SK-N-SH (cell line): ENCODE measurements around the gene PPDPF. TPM values are rescaled to one million over a fixed set of nuclear protein-coding genes. Genes with fewer than 3 reads are reported as not detected.

ENCODE experiments used
- CTCF ChIA-PET: fragments of 300-600, 350-600 bp; formaldehyde crosslinking; extraction: SDS; loops from one replicate; lab custom pipeline; 2021; lab: Yijun Ruan, JAX
- POLR2A ChIA-PET: fragments of 350-600 bp; sonication (Branson Sonifier 250); formaldehyde crosslinking; extraction: SDS; loops from one replicate; lab custom pipeline; 2020; ENCODE audit warnings: antibody characterized with exemption, inconsistent platforms; lab: Yijun Ruan, JAX
- DNase-seq: peaks from one replicate; pipeline ENCODE4 v3.0.0; 2012
- H2AFZ ChIP-seq: fragments of 200-600 bp; sonication (generic); 2 replicates; pipeline ENCODE4 v1.8.1; 2016; ENCODE audit warnings: antibody characterized with exemption, mild to moderate bottlenecking, low read depth
- H3F3A ChIP-seq: fragments of 200-600 bp; sonication (generic); replicated peaks from 2 replicates; pipeline ENCODE3; 2016; ENCODE audit warnings: antibody characterized with exemption, mild to moderate bottlenecking; ENCODE audit not compliant: insufficient read depth
- H3K27ac ChIP-seq, 2 experiments: fragments of 200-500 bp in 1 of 2; fragments of 200-600 bp in 1 of 2; sonication (Bioruptor generic) in 1 of 2; sonication (generic), shearing (Covaris generic) in 1 of 2; 2 replicates each; pipeline versions ENCODE4 v1.5.1 to v1.6.1; 2014 to 2016; ENCODE audit warnings: low read depth in 2 of 2, inconsistent platforms in 1 of 2, low read length in 1 of 2, mild to moderate bottlenecking in 1 of 2, mixed read lengths in 1 of 2
- H3K27me3 ChIP-seq: fragments of 200-600 bp; sonication (generic), shearing (Covaris generic); 2 replicates; pipeline ENCODE4 v1.6.1; 2016; ENCODE audit warnings: mixed run types; ENCODE audit not compliant: insufficient read depth
- H3K36me3 ChIP-seq, 2 experiments: fragments of 200-500 bp in 1 of 2; fragments of 200-600 bp in 1 of 2; sonication (Bioruptor generic) in 1 of 2; sonication (generic) in 1 of 2; replicated peaks in 1 of 2; 2 replicates each; pipeline versions ENCODE3 to v1.5.1; 2014 to 2016; ENCODE audit warnings: low read length in 1 of 2, mild to moderate bottlenecking in 1 of 2; ENCODE audit not compliant: insufficient read depth in 2 of 2, control insufficient read depth in 1 of 2
- H3K4me1 ChIP-seq, 2 experiments: fragments of 200-500 bp in 1 of 2; fragments of 200-600 bp in 1 of 2; sonication (Bioruptor generic) in 1 of 2; sonication (generic), shearing (Covaris generic) in 1 of 2; 2 replicates each; pipeline versions ENCODE4 v1.5.1 to v1.6.1; 2014 to 2016; ENCODE audit warnings: low read depth in 1 of 2, low read length in 1 of 2, mixed run types in 1 of 2; ENCODE audit not compliant: insufficient read depth in 2 of 2, control insufficient read depth in 1 of 2
- H3K4me2 ChIP-seq: fragments of 200-600 bp; sonication (generic), shearing (Covaris generic); 2 replicates; pipeline ENCODE4 v1.6.1; 2017; ENCODE audit warnings: mixed run types
- H3K4me3 ChIP-seq, 2 experiments: fragments of 200-500 bp in 1 of 2; fragments of 200-600 bp in 1 of 2; sonication (Bioruptor generic) in 1 of 2; sonication (generic), shearing (Covaris generic) in 1 of 2; 2 replicates each; pipeline versions ENCODE4 v1.5.1 to v1.8.1; 2014 to 2016; ENCODE audit warnings: low read depth in 2 of 2, inconsistent platforms in 1 of 2, low read length in 1 of 2, mild to moderate bottlenecking in 1 of 2, mixed read lengths in 1 of 2, moderate library complexity in 1 of 2
- H3K79me2 ChIP-seq: fragments of 200-600 bp; sonication (generic); 2 replicates; pipeline ENCODE4 v1.8.1; 2017; ENCODE audit warnings: mild to moderate bottlenecking; ENCODE audit not compliant: insufficient read depth
- H3K9ac ChIP-seq: fragments of 200-600 bp; sonication (generic); 2 replicates; pipeline ENCODE4 v1.6.1; 2017; ENCODE audit warnings: mixed run types
- H3K9me2 ChIP-seq: fragments of 200-600 bp; sonication (generic); 2 replicates; pipeline ENCODE4 v1.6.1; 2017; ENCODE audit warnings: mixed run types
- H3K9me3 ChIP-seq: fragments of 200-600 bp; sonication (generic); 2 replicates; pipeline ENCODE4 v1.6.1; 2017; ENCODE audit warnings: mixed run types, mild to moderate bottlenecking, moderate library complexity
- H4K20me1 ChIP-seq: fragments of 200-600 bp; sonication (generic); 2 replicates; pipeline ENCODE4 v1.6.1; 2017; ENCODE audit warnings: mild to moderate bottlenecking, mixed run types; ENCODE audit not compliant: insufficient read depth
- CHD2 ChIP-seq: fragments of 150-350 bp; IDR thresholded peaks from 2 replicates; pipeline ENCODE4 v1.6.1; 2018; ENCODE audit warnings: low read length; ENCODE audit not compliant: partially characterized antibody
- EZH2phosphoT487 ChIP-seq: fragments of 200-600 bp; sonication (generic); IDR thresholded peaks from 2 replicates; pipeline ENCODE4 v1.6.1; 2017; ENCODE audit warnings: low read depth, mixed run types, mild to moderate bottlenecking, antibody characterized with exemption, moderate library complexity, borderline replicate concordance
- FOSL2 ChIP-seq: IDR thresholded peaks from 2 replicates; pipeline ENCODE4 v1.4.0; 2012; ENCODE audit warnings: low read depth, mild to moderate bottlenecking, moderate library complexity, borderline replicate concordance
- FOXM1 ChIP-seq: IDR thresholded peaks from 2 replicates; pipeline ENCODE4 v1.4.0; 2012; ENCODE audit warnings: low read depth, mild to moderate bottlenecking
- GABPA ChIP-seq: IDR thresholded peaks from 2 replicates; pipeline ENCODE4 v1.4.0; 2012; ENCODE audit warnings: low read depth, mild to moderate bottlenecking
- IRF3 ChIP-seq: fragments of 150-350 bp; IDR thresholded peaks from 2 replicates; pipeline ENCODE4 v1.6.1; 2016; ENCODE audit warnings: mild to moderate bottlenecking, low read depth, low read length
- NFIC ChIP-seq: IDR thresholded peaks from 2 replicates; pipeline ENCODE4 v1.4.0; 2012; ENCODE audit warnings: borderline replicate concordance
- REST ChIP-seq: IDR thresholded peaks from 2 replicates; pipeline ENCODE4 v1.6.1; 2012; ENCODE audit warnings: mild to moderate bottlenecking, low read depth, low read length, moderate library complexity
- RXRA ChIP-seq: IDR thresholded peaks from 2 replicates; pipeline ENCODE4 v1.4.0; 2012; ENCODE audit warnings: low read depth, mild to moderate bottlenecking, borderline replicate concordance
- SIN3A ChIP-seq: IDR thresholded peaks from 2 replicates; pipeline ENCODE4 v1.6.1; 2012; ENCODE audit warnings: low read depth, mild to moderate bottlenecking, low read length, moderate library complexity, borderline replicate concordance
- TAF1 ChIP-seq: IDR thresholded peaks from 2 replicates; pipeline ENCODE4 v1.6.1; 2012; ENCODE audit warnings: low read depth, mild to moderate bottlenecking, low read length, moderate library complexity, borderline replicate concordance
- USF1 ChIP-seq: IDR thresholded peaks from 2 replicates; pipeline ENCODE4 v1.4.0; 2012; ENCODE audit warnings: low read depth, borderline replicate concordance
- USF2 ChIP-seq: fragments of 150-350 bp; IDR thresholded peaks from 2 replicates; pipeline ENCODE4 v1.6.1; 2017; ENCODE audit warnings: antibody characterized with exemption, low read length, low read depth, borderline replicate concordance
- ZBTB33 ChIP-seq: IDR thresholded peaks from 2 replicates; pipeline ENCODE4 v1.4.0; 2012; ENCODE audit warnings: low read depth, borderline replicate concordance
- WGBS: methylation state at CpG from one replicate; pipeline ENCODE4 v1.1.6; 2017; ENCODE audit warnings: low lambda C conversion rate; 5-methylcytosine and 5-hydroxymethylcytosine counted together
- polyA plus RNA-seq, 3 experiments: library from polyadenylated mRNA; depleted of rRNA; stranded (reverse); fragments of >200 nt; gene quantifications; 2 replicates each; pipeline ENCODE4 v1.2.3, GENCODE V29; 2012

Gene PPDPF
- polyA plus RNA-seq, 1 of the 3 experiments (the other 2 are of a cell fraction): 71.4 TPM

GRCh38 chr20:63543733-63544132 is 23.2 kb downstream of the PPDPF start:
- Histone ChIP-seq H3K79me2 (no peaks in the 10 kb centered on the region), H3F3A (no peaks in the 10 kb centered on the region), H3K36me3 (no peaks in the 10 kb centered on the region), H2AFZ (no peak overlapping the region), H3K4me1 (peaks cover 0 to 11% of the 10 kb centered on the region in 2 experiments; a peak in 1 of 4 replicates), H4K20me1 (no peaks in the 10 kb centered on the region), H3K4me3 (no peak overlapping the region), H3K27ac (no peak overlapping the region), H3K4me2 (no peak overlapping the region), H3K9me3 (no peaks in the 10 kb centered on the region), H3K9me2 (no peaks in the 10 kb centered on the region), H3K27me3 (no peaks in the 10 kb centered on the region), H3K9ac (no peak overlapping the region)
- POLR2A ChIA-PET: no interaction called here
- TF ChIP-seq NFIC (no peak), EZH2phosphoT487 (no peak), USF2 (no peak), SIN3A (no peak), USF1 (no peak), ZBTB33 (no peak), IRF3 (no peak), FOSL2 (no peak), CHD2 (no peak), TAF1 (no peak), FOXM1 (no peak), RXRA (no peak), GABPA (no peak), REST (no peak)
- CTCF ChIA-PET: interaction anchor here (0.9 to 1.5 kb wide), 4 partner anchors 23 to 430 kb away, joined by 3 to 6 read pairs (median 3); partner anchors contain the start of gene PPDPF
- 72% methylated on average over 6 of the region's 6 CpGs for WGBS
- no peak for DNase-seq
